ENCODE measurements around the gene TLNRD1. TPM values are rescaled to one million over a fixed set of nuclear protein-coding genes. Genes with fewer than 3 reads are reported as not detected.
"Not testable (repeated sequence)": the region's sequence is repeated elsewhere in the genome, so short reads cannot be mapped to it uniquely, and the experiment has no call there.

The TLNRD1 gene
- polyA plus RNA-seq (ENCODE audit: insufficient read length in 4 of 4), result 1 to 10 TPM; 7.6 to 9.2 (median 8.0) TPM

DNA sequence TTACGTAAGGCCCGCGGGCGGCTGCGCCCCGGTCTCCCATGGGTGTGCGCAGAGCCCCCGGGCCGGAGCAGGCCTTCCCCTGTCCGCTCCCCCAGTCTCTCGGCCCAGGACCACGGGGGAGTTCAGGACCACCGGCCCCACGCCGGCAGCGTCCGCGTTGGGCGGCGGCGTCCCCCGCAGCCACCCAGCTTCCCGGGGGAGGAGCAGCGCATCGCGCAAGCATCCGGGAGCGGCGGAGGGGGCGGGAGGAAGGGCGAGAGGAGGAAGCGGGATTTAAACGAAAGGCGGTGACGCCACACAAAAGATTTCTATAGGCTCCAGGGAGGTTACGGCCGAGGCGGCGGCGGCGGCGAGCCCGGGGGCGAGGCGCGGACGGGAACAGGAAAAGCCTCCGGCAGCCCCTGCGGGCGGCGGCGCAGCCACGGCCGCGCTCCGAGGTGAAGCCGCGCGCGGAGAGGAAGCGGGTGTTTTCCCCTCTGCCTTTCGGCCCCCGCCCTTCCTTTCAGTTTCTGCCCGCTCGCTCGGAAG, at the start of gene TLNRD1:
Gene TLNRD1 (plus strand): TSS at position 300 of the 528 bp plus-strand sequence. CDS start 1,349 bp downstream, outside the sequence.
- peak; percentile 73 to 78 (median 77) for DNase-seq (ENCODE audit: low read depth in 4 of 4, low spot score in 3 of 4)

DNA sequence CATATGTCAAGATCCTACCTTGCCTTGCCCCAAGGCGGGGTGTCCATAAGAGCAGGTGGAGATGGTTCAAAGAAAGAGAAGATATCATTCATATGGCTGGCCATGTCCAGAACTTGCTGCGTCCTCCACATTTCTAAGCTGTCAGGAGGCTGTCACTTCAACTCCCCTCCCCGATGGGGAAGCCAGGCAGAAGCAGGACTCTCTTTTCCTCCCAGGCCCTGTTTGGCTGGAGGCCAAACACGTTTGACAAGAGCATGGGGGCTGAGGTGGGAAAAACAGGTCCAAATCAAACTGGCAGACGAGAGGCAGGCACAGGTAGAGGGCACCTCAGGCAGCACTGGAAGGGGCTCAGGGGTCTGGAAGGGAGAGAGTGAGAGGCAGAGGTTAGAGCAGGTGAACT, 48.8 kb upstream of the TLNRD1 start:
- DNase-seq (ENCODE audit: low read depth in 4 of 4, low spot score in 3 of 4), result no peak

DNA sequence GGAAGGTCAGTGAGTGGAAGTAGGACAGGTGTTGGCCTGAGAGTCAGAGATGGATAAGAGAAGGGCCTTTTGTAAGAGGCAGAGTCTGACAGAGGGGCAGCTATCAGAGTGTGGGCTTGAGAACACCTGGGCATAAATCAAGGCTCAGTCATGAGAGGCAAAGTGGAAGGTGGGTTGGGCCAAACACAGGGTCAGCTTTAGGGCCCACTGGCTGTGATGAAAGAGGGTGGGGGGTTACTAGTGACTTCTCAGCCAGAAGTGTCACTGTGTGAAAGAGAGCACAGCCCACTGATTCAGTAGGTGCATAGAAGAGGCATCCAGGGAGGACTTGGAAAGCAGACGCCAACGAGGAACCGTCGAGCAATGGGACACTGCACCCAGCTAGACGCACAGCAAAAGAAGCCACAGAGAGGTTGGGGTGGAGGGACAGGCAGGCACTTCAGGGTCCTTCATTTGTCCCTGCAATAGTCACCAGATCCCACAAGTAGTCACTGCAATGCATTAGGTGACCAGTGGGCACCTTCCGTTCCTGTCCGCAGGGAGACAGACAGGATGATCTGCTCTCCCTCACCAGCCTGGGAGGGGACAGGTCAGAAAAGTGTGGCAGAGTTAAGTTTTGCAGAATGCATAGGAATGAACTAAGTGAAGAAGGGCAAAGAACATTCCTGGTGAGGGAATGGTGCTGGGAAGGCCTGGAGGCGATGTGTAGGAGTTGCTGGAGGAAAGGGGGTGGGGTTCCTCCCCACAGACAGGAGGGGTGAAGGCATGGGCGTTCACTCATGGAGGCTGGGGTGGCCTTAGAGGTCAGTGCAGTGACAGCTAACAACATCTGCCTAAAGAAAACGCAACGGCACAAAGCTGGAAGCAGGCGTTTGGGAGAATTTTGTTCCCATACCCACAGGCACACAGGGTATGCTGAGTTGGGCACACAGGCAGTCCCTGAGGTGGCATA, 47.4 kb upstream of the TLNRD1 start:
- DNase-seq (ENCODE audit: low read depth in 4 of 4, low spot score in 3 of 4), result no peak

DNA sequence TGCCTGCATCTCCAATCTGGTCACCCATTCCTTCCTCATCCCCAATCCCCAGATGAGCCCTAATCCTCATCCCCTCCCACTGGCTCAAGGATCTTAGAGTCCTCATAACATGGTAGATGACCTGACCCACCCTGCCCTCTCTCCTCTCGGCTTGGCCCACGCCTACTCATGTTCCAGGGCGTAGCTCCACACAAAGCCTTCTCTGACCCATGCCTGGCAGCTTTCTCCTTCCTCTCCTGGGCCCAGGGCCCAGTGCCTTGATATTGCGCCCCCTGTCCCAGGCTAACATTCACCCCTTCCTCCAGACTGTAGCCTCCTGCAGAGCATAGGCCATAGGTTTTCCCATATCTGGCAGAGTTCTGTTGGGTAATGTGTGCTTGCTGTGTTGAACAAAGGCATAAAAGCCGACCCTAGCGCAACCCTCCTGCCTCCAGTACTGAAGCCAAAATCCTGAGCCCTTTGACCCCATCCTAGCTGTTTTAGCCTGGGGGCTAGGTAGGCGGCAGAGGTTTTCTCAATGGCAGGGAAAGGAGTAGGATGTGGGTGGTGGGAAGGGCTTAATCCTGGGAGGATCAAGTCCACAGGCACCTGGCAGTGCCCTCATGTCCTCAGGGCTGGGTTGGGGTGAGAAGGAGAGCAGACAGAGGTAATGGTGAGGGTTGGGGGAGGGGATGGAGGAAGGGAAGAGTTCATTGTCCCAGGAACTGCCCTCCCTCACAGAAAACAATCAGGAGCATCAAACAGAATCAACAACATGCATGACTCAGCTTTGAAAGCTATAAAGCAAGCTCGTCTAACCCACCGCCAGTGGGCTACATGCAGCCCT, 46.6 kb upstream of the TLNRD1 start:
- no peak for DNase-seq (ENCODE audit: low read depth in 4 of 4, low spot score in 3 of 4)

DNA sequence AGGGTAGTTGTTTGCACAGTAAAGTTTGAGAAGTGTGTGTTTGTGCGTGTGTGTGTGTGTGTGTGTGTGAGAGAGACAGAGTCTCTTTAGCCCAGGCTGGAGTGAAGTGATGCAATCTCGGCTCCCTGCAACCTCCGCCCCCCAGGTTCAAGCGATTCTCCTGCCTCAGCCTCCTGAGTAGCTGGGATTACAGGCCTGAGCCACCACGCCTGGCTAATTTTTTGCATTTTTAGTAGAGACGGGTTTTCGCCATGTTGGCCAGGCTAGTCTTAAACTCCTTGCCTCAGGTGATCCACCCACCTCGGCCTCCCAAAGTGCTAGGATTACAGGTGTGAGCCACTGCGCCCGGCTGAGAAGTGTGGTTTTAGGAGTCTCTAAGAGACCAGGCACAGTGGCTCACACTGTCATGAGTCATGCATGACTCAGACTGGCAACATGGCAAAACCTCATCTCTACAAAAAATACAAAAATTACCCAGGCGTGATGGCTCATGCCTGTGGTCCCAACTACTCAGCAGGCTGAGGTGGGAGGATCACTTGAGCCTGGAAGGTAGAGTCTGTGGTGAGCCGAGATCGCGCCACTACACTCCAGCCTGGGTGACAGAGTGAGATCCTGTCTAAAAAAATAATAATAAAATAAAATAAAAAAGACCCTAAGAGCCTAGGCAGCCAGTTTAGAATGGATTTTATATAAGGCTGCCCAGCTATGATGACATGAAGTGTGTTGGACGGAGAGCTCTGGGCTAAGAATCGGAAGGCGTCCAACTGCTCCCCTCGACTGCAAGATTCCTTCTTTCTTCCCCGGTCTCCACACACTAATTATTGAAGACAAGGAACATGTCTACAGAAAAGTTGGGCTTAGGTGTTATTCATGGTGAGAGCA, 44.9 kb upstream of the TLNRD1 start:
- DNase-seq (ENCODE audit: low read depth in 4 of 4, low spot score in 3 of 4), result not testable (repeated sequence)

DNA sequence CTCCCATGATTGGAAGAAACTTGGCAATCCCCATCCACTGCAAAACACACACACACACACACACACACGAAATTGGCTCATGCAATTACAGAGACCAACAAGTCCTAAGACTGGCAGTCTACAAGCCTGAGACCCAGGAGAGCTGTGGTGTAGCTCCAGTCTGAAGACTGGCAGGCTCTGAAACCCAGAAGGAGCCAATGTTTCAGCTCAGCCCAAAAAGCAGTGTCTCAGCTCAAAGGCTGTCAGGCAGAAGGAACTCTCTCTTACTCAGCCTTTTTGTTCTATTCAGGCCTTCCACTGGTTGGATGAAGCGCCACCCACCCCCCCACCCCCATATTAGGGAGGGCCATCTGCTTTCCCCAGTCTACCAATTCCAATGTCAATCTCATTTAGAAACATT, 43.2 kb upstream of the TLNRD1 start:
- no peak for DNase-seq (ENCODE audit: low read depth in 4 of 4, low spot score in 3 of 4)

DNA sequence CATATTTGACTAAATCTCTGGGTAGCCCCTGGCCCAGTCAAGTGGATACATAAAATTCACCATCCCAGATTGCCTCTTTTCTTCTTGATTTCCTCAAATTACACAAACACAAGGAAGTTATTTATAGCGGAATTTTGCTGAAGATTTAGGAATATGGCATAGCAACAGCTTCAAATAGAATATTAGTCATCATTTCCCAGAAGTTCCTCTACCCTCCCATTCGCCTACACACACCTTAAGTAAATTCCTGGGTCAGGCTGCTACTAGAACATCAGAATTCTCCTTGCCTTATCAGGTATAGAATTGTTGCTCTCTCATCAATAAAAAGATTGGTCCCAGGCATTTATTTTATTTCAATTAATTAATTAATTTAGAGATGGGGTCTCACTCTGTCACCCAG, 42.7 kb upstream of the TLNRD1 start:
- no peak for DNase-seq (ENCODE audit: low read depth in 4 of 4, low spot score in 3 of 4)

DNA sequence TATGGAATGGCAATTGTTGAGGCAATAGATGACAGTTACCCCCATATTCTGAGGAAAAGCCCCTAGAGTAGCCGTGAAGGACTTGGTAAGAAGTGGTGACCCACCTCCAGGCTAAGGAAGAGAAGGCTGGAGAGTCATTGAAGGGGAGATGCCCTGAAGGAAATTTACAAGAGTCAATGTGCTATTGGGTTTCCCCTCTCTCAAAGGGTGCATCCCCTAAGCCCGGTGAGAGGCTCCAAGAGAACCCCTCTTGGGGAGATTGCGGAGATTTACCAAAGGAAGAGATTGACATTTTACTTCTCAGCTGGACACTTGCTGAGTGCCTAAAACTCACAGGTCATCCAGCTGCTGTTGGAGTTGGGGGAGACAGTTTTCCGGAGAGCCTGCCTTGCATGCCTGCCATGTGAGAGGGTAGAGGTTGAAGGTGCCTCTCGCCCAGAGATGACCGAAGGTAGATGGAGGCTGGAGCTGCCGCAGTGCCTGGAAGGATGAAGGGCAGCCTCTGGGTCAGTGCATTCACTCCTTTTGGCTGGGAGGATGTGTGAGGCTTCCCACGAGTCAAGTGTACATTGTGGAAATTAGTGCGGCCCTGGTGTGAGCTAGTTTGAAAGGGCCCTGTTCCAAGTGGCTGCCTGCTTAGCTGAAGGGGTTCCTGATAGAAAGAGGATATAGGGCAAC, 41.8 kb upstream of the TLNRD1 start:
- DNase-seq (ENCODE audit: low read depth in 4 of 4, low spot score in 3 of 4), result no peak

DNA sequence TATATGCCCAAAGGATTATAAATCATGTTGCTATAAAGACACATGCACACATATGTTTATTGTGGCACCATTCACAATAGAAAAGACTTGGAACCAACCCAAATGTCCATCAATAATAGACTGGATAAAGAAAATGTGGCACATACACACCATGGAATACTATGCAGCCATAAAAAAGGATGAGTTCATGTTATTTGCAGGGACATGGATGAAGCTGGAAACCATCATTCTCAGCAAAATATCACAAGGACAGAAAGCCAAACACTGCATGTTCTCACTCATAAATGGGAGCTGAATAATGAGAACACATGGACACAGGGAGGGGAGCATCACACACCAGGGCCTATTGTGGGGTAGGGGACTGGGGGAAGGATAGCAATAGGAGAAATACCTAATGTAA, 35.3 kb upstream of the TLNRD1 start:
- DNase-seq (ENCODE audit: low read depth in 4 of 4, low spot score in 3 of 4), result not testable (repeated sequence)

DNA sequence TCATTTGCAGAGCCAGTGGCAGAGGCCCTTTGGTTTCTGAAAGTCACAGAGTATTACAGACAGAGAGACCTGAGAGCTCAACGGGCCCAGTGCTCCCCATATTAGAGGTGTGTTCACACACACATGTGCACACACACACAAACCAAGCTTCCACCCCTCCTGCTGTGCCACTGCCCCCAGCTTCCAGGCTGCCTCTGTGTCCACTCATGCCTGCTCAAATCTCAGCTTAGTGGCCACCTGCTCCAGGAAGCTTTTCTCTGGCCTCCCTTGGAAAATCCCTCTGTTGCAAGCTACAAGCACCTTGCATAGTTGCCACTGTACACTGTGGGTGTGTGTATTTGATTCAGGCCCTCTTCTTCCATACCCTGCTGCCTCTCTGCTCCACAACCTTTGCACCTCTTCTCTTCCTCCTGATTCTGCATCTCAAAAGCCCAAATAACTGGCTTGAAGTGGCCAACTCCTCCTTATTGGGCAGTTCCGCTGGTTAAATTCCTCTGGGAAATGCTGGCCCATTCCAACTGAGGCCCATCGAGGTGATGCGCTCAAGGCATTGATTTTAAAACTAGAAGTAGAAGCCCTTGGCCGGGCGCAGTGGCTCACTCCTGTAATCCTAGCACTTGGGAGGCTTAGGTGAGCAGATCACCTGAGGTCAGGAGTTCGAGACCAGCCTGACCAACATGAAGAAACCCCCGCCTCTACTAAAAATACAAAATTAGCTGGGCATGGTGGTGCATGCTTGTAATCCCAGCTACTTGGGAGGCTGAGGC, 34.1 kb upstream of the TLNRD1 start:
- DNase-seq (ENCODE audit: low read depth in 4 of 4, low spot score in 3 of 4), result no peak

DNA sequence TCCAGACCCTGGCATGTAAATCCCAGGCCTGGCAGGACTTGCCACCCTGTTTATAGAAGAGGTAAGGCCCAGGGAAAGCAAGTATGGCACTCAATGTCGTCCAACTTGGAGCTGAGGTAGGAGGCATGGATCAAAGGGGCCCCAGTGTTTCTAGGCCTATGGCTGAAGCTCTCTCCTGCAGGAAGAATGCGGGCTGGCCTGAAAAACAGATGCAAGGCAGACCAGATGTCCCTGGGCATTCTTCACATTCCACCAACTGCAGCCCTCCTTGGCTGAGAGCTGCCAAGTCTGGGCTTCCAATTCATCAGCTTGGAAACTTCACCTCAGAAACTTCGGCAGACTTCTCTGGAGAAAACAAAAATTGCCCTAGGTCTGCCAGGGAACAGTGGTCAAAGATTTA, 33.3 kb upstream of the TLNRD1 start:
- DNase-seq (ENCODE audit: low read depth in 4 of 4, low spot score in 3 of 4), result no peak

DNA sequence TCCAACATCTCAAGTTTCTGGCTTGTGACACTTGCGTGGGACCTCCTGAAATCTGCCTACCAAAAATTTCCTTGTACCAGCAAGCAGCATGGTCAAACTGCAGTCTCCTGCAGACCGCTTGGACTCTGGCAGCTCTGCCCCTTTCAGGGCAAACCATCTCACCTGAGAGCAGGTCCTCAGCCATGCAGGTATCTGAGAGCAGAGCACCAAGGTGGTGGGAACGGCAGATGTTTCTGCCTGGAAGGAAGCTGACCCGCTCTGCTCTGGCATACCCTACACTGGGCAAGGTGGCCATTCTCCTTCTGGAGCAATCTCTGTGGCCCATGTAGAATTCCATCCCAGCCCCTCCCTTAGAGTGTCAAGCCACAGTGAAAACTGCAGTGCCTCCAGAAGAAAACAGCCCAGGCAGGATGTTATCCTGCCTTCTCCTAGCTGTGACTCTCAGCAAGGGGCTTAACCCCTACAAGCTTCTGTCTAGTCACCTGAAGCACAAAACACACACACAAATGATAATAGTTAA, 32.7 kb upstream of the TLNRD1 start:
- DNase-seq (ENCODE audit: low read depth in 4 of 4, low spot score in 3 of 4), result no peak

DNA sequence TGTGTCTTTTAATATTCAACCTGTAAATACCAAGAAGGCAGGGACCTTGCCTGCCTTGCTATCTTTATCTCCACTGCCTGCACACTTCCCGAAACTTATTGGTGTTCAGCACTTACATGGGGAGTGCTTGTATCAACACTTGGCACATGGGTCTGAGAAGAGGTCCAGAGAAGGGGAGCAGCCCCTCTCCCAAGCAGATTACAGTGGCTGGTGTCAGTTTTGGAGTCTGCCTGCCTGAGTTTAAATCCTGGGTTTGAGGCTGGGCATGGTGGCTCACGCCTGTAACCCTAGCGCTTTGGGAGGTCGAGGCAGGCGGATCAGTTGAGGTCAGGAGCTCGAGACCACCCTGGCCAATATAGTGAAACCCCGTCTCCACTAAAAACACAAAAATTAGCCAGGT, 31.4 kb upstream of the TLNRD1 start:
- DNase-seq (ENCODE audit: low read depth in 4 of 4, low spot score in 3 of 4), result no peak

DNA sequence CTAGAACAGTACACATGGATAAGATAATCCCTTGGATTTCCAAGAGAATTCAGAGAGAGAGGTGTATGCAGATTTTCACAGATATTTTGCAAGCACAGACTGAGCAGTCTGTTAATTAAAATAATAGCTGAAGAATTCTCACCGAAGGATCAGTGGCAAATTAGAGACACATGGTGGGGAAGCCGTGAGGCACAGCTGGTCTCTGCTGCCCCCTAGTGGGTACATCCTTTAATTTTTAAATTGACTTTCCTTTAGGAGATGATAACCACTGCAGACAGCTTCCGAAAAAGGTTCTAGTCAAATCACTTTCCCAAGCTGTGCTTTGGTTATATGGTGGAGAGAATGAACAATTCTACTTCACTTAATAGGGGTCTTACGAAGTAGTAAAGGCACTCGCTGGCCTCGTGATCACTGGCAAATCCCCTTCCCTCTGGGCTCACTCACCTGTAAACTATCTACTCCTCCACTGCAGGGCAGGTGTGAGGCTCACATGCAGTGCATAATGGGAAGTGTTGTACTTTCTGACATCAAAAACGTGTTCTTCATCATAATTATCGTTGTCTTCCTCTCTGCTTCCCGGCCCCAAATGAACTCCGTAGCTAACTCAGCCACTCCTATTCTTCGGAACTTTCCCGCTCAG, 30.6 kb upstream of the TLNRD1 start:
- peak in 1 of 4 donors; percentile 47 for DNase-seq (ENCODE audit: low read depth in 4 of 4, low spot score in 3 of 4)

DNA sequence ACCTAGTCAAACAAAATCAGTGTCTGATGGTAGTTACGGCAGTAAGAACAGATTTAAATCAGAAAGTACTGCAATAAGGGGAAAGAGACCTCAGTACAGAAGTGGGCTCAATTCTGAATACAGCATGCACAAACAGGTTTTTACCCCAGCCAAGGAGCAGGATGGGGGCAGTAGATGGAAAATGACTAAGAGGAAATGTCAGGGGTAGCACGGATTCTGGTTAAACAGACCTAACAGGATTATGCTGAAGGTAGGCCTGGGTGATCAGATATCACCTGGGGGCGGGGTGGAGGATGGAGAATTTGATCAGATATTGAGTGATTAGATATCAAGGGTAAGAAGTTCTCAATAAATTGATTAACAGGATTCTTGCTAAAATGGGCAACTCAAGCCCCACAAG, 30.1 kb upstream of the TLNRD1 start:
- DNase-seq (ENCODE audit: low read depth in 4 of 4, low spot score in 3 of 4), result no peak

DNA sequence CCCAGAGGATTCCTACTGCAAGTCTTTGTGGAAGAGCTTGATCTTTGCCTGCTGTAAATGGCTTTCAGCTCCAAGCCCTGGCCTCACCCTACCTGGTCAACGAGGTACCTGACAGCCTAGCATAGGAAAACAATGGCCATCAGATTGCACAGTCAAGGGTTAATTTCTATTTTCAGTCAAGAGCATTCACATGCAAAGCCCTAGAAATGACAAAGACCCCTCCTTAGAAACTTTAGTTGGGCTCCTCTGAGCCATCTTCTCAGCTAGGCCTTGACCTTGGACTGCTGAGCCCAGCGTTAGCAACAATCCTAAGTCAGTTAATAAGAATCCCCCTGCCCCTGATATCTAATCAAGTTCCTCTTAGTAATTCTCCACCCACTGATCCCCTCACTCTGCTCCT, 29.6 kb upstream of the TLNRD1 start:
- no peak for DNase-seq (ENCODE audit: low read depth in 4 of 4, low spot score in 3 of 4)

DNA sequence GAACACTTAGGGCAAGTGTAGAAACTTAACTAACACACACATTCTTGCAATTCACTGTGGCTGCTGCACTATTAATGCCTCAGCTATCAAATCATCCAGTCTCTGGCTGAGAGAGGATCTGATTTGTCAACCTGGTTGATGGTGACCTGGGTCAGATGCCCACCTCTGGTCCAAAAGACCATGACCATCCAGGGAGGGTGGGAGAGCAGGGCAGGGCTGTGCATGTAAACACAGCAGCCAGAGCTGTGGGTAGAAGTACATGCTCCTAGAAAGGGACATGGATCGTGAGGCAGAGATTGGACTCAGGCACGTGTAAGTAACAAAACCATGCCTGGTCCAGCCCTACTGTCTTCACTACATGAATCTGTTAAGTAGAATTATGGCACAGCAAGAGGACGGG, 28.4 kb upstream of the TLNRD1 start:
- no peak for DNase-seq (ENCODE audit: low read depth in 4 of 4, low spot score in 3 of 4)

DNA sequence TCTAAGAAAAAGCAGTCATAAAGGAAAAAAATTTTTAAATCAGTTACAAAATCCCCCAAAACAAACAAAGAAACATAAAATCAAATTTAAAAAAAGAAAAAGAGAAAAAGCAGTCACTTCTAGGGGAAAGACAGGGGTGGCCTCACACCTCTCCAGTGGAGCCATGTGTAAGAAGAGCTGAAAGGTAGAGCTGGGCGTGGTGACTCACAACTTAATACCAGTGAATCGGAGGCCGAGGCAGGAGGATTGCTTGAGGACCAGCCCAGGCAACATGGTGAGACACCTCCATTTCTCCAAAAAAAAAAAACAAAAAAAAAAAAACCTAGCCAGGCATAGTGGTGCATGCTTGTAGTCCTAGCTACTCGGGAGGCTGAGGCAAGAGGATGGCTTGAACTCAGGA, 25.8 kb upstream of the TLNRD1 start:
- DNase-seq (ENCODE audit: low read depth in 4 of 4, low spot score in 3 of 4), result no peak

Data from left renal pelvis (tissue), 4 donors.